HCT116 (cell line): ENCODE measurements around the gene CABLES1. TPM values are rescaled to one million over a fixed set of nuclear protein-coding genes. Genes with fewer than 3 reads are reported as not detected.

Experiments
- ATAC-seq: fragments of 200-7000 bp; cut with Tn5 transposase; 2 replicates; pipeline ENCODE4 v1.9.1; 2020; ENCODE audit warnings: mild to moderate bottlenecking, moderate library complexity
- BruUV-seq: library from RNA; stranded (reverse); fragments of 400-500 nt; replicated peaks from 2 replicates; lab custom pipeline; 2021; lab: Mats Ljungman, UMichigan
- CTCF ChIA-PET: fragments of 300-600 bp; sonication (Branson Sonifier 250); formaldehyde crosslinking; loops from one replicate; lab custom pipeline; 2021; ENCODE audit warnings: antibody characterized with exemption; lab: Charles Lee
- POLR2A ChIA-PET: fragments of 300-600, 350-600 bp; sonication (Branson Sonifier 250); formaldehyde crosslinking; loops from one replicate; lab custom pipeline; 2021; ENCODE audit warnings: antibody characterized with exemption; lab: Charles Lee
- RAD21 ChIA-PET, 2 experiments: fragments of 300-600 bp; sonication (Branson Sonifier 250); formaldehyde crosslinking; loops; one replicate each; lab custom pipeline; 2023; ENCODE audit warnings: low total read pairs in 2 of 2; ENCODE audit not compliant: uncharacterized antibody in 2 of 2, unreplicated experiment in 2 of 2, low non-redundant PET in 1 of 2; lab: Charles Lee
- DNase-seq: peaks from one replicate; pipeline ENCODE4 v3.0.0-alpha.2; 2010; ENCODE audit warnings: low read depth, low spot score
- H2AFZ ChIP-seq: fragments of 200-600 bp; shearing (Covaris generic), sonication (generic); 2 replicates; pipeline ENCODE4 v1.6.1; 2017; ENCODE audit warnings: low read depth, mixed run types, mixed read lengths, antibody characterized with exemption, low read length; ENCODE audit not compliant: poor library complexity, severe bottlenecking
- H3K27ac ChIP-seq: 2 replicates; pipeline ENCODE4 v1.5.1; 2012; ENCODE audit warnings: low read depth, low read length
- H3K27me3 ChIP-seq: fragments of 200-600 bp; sonication (generic); 2 replicates; pipeline ENCODE4 v1.6.1; 2016; ENCODE audit warnings: mixed run types, low read length, mixed read lengths; ENCODE audit not compliant: insufficient read depth
- H3K36me3 ChIP-seq, 2 experiments: fragments of 200-500 bp in 1 of 2; fragments of 200-600 bp in 1 of 2; sonication (Bioruptor generic) in 1 of 2; sonication (generic) in 1 of 2; 2 replicates each; pipeline versions ENCODE4 v1.5.1 to v1.6.1; 2014 to 2016; ENCODE audit warnings: low read length in 2 of 2, inconsistent platforms in 1 of 2, mixed read lengths in 1 of 2, mixed run types in 1 of 2; ENCODE audit not compliant: insufficient read depth in 2 of 2, control insufficient read depth in 1 of 2
- H3K4me1 ChIP-seq, 2 experiments: fragments of 200-600 bp in 1 of 2; sonication (generic) in 1 of 2; 2 replicates each; pipeline versions ENCODE4 v1.5.1 to v1.6.1; 2012 to 2017; ENCODE audit warnings: low read length in 2 of 2, inconsistent platforms in 1 of 2, mild to moderate bottlenecking in 1 of 2, mixed read lengths in 1 of 2, mixed run types in 1 of 2, moderate library complexity in 1 of 2; ENCODE audit not compliant: insufficient read depth in 2 of 2, control insufficient read depth in 1 of 2
- H3K4me2 ChIP-seq: fragments of 200-600 bp; sonication (generic); 2 replicates; pipeline ENCODE4 v1.6.1; 2017; ENCODE audit warnings: mixed run types, low read length, mixed read lengths
- H3K4me3 ChIP-seq, 2 experiments: fragments of 200-600 bp in 1 of 2; sonication (generic) in 1 of 2; replicated peaks in 1 of 2; 2 replicates each; pipeline ENCODE4 v1.5.1; 2011 to 2016; ENCODE audit warnings: low read length in 2 of 2, control low read depth in 1 of 2, low read depth in 1 of 2, mild to moderate bottlenecking in 1 of 2, mixed read lengths in 1 of 2, mixed run types in 1 of 2
- H3K79me2 ChIP-seq: fragments of 200-600 bp; sonication (generic); 2 replicates; pipeline ENCODE4 v1.6.1; 2017; ENCODE audit warnings: mild to moderate bottlenecking, mixed run types, low read length, moderate library complexity, mixed read lengths; ENCODE audit not compliant: insufficient read depth
- H3K9ac ChIP-seq: fragments of 200-600 bp; sonication (generic); 2 replicates; pipeline ENCODE4 v1.6.1; 2016; ENCODE audit warnings: low read length, mixed read lengths
- H3K9me2 ChIP-seq: fragments of 200-600 bp; sonication (generic), shearing (Covaris generic); 2 replicates; pipeline ENCODE4 v1.6.1; 2017; ENCODE audit warnings: mixed run types, mild to moderate bottlenecking, moderate library complexity; ENCODE audit not compliant: insufficient read depth
- H3K9me3 ChIP-seq, 2 experiments: fragments of 200-500 bp in 1 of 2; fragments of 200-600 bp in 1 of 2; sonication (Bioruptor generic) in 1 of 2; sonication (generic) in 1 of 2; 2 replicates each; pipeline ENCODE4 v1.6.1; 2014 to 2017; ENCODE audit warnings: low read length in 2 of 2, mixed read lengths in 2 of 2, inconsistent platforms in 1 of 2, low read depth in 1 of 2, mild to moderate bottlenecking in 1 of 2, mixed run types in 1 of 2, moderate library complexity in 1 of 2; ENCODE audit not compliant: control insufficient read depth in 1 of 2, insufficient read depth in 1 of 2
- H4K20me1 ChIP-seq: fragments of 200-600 bp; sonication (generic), shearing (Covaris generic); 2 replicates; pipeline ENCODE4 v1.6.1; 2017; ENCODE audit warnings: mixed run types, mild to moderate bottlenecking, moderate library complexity; ENCODE audit not compliant: insufficient read depth
- CBX3 ChIP-seq: IDR thresholded peaks from 2 replicates; pipeline ENCODE4 v1.6.1; 2012; ENCODE audit warnings: low read depth
- CEBPB ChIP-seq: IDR thresholded peaks from 2 replicates; pipeline ENCODE4 v1.6.1; 2012; ENCODE audit warnings: low read depth
- EGR1 ChIP-seq: IDR thresholded peaks from 2 replicates; pipeline ENCODE4 v1.6.1; 2012; ENCODE audit warnings: low read depth
- ELF1 ChIP-seq: IDR thresholded peaks from 2 replicates; pipeline ENCODE4 v1.6.1; 2012; ENCODE audit warnings: low read depth, borderline replicate concordance
- EZH2 ChIP-seq: fragments of 200-600 bp; sonication (generic); IDR thresholded peaks from 2 replicates; pipeline ENCODE4 v1.6.1; 2017; ENCODE audit warnings: antibody characterized with exemption, mixed run types
- EZH2phosphoT487 ChIP-seq: fragments of 200-600 bp; IDR thresholded peaks from 2 replicates; pipeline ENCODE4 v1.6.1; 2018; ENCODE audit warnings: antibody characterized with exemption, borderline replicate concordance
- FOSL1 ChIP-seq: IDR thresholded peaks from 2 replicates; pipeline ENCODE4 v1.6.1; 2012; ENCODE audit warnings: low read depth
- JUND ChIP-seq: IDR thresholded peaks from 2 replicates; pipeline ENCODE4 v1.6.1; 2012
- POLR2A ChIP-seq: IDR thresholded peaks from 2 replicates; pipeline ENCODE4 v1.7.0; 2011; ENCODE audit warnings: borderline replicate concordance; ENCODE audit not compliant: insufficient read depth, insufficient read length; ENCODE audit errors: extremely low read depth
- RAD21 ChIP-seq: IDR thresholded peaks from 2 replicates; pipeline ENCODE4 v1.6.1; 2012; ENCODE audit warnings: low read depth, mild to moderate bottlenecking
- SIN3A ChIP-seq: IDR thresholded peaks from 2 replicates; pipeline ENCODE4 v1.6.1; 2012; ENCODE audit warnings: low read depth
- YY1 ChIP-seq: IDR thresholded peaks from 2 replicates; pipeline ENCODE4 v1.6.1; 2011; ENCODE audit warnings: low read length, low read depth, moderate library complexity, mild to moderate bottlenecking; ENCODE audit not compliant: insufficient replicate concordance; ENCODE audit errors: extremely low read depth
- ZNF274 ChIP-seq: fragments of 200-500 bp; sonication (Bioruptor generic); IDR thresholded peaks from 2 replicates; pipeline ENCODE4 v1.6.1; 2014; ENCODE audit warnings: mild to moderate bottlenecking, low read depth, low read length, inconsistent platforms
- intact Hi-C: fragments of 100-400 bp; cut with micrococcal nuclease; formaldehyde crosslinking; loops from 2 replicates; pipeline ENCODE4 v1.10.0; 2022
- total RNA-seq: library from RNA; stranded (reverse); gene quantifications from one replicate; pipeline ENCODE4 v1.2.1, GENCODE V29; 2021; ENCODE audit not compliant: unreplicated experiment
- TF ChIP-seq, protein P1 (sequence below), 3 experiments: fragments of 200-600 bp in 1 of 3; sonication (generic) in 1 of 3; IDR thresholded peaks in 2 of 3; conservative IDR thresholded peaks in 1 of 3; 2 replicates each; pipeline ENCODE4 v1.5.1; 2012 to 2017; ENCODE audit warnings: low read depth in 2 of 3, low read length in 2 of 3, antibody characterized with exemption in 1 of 3, borderline replicate concordance in 1 of 3, control low read depth in 1 of 3, mild to moderate bottlenecking in 1 of 3, mixed read lengths in 1 of 3, mixed run types in 1 of 3, moderate library complexity in 1 of 3; ENCODE audit not compliant: insufficient read depth in 1 of 3
- TF ChIP-seq, protein P2 (sequence below): IDR thresholded peaks from 2 replicates; pipeline ENCODE4 v1.6.1; 2012; ENCODE audit warnings: low read depth
- TF ChIP-seq, protein P3 (sequence below): IDR thresholded peaks from 2 replicates; pipeline ENCODE4 v1.6.1; 2012

CABLES1 gene
- total RNA-seq, 1 experiment from 2014 or later: 7.7 TPM

DNA sequence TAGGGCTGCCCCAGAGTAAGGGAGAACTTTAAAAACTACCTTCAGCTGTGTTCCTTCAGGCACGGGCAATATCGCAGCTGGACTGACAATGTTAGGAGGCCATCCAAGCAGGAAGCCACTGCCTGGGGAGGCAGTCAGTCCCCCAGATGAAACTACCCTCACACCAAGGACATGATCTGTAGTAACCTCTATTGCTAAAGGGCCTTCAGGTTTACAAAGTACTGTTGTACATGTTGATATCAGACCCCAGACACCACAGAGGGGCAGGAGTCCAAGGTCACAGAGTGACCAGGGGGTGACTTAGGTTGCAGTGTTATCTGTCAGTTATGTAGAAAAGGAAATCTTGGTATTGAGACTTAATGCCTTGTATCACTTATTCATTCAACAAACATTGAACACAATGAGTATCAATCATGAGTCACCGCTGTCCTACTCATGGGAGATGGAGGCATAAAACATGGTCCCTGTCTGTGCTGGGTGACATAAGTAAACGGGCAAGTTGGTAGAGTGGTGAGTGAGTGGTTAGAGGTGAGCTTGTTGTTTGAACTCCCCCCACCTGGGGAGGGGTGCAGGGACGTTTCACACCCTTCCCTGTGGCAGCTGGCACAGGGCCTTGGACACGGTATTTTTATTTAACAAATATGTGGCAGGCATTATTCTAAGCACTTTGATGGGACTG is 7.1 kb downstream of the CABLES1 start:
- H4K20me1 ChIP-seq: no peaks in the 10 kb centered on the region
- H3K27ac ChIP-seq: no peak overlapping the region; the same call in 1 of the 2 replicates
- no peak for DNase-seq
- ChIA-PET CTCF (interaction anchor here (1.1 to 1.2 kb wide), 2 partner anchors 9 to 11 kb away, joined by 4 to 6 read pairs; no protein-coding TSS in a partner anchor), POLR2A (interaction anchor here (1.0 kb wide), 1 partner anchor 8 kb away, joined by 7 read pairs; no protein-coding TSS in a partner anchor)
- no peaks in the 10 kb centered on the region; the same call in 1 of the 2 replicates for H3K79me2 ChIP-seq
- H3K4me3 ChIP-seq: no peak overlapping the region
- no peak overlapping the region for H3K9ac ChIP-seq
- peaks cover 30 to 36% of the 10 kb centered on the region in 2 experiments for H3K4me1 ChIP-seq
- no peaks in the 10 kb centered on the region for H3K9me3 ChIP-seq
- intact Hi-C loops: no loop called here
- no peaks in the 10 kb centered on the region for H3K9me2 ChIP-seq
- BruUV-seq: no TSS peak
- TF ChIP-seq FOSL1: no peak
- TF ChIP-seq, protein P1, sequence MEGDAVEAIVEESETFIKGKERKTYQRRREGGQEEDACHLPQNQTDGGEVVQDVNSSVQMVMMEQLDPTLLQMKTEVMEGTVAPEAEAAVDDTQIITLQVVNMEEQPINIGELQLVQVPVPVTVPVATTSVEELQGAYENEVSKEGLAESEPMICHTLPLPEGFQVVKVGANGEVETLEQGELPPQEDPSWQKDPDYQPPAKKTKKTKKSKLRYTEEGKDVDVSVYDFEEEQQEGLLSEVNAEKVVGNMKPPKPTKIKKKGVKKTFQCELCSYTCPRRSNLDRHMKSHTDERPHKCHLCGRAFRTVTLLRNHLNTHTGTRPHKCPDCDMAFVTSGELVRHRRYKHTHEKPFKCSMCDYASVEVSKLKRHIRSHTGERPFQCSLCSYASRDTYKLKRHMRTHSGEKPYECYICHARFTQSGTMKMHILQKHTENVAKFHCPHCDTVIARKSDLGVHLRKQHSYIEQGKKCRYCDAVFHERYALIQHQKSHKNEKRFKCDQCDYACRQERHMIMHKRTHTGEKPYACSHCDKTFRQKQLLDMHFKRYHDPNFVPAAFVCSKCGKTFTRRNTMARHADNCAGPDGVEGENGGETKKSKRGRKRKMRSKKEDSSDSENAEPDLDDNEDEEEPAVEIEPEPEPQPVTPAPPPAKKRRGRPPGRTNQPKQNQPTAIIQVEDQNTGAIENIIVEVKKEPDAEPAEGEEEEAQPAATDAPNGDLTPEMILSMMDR (IDR thresholded peaks at IDR 0.05 in 2 of 3, conservative IDR thresholded peaks at IDR 0.05 in 1 of 3; ENCODE audit: borderline replicate concordance in 1 of 3, insufficient read depth in 1 of 3, low read depth in 2 of 3, low read length in 2 of 3): no peak
- no peak for TF ChIP-seq RAD21
- no peak for TF ChIP-seq ELF1
- no peak for TF ChIP-seq SIN3A
- TF ChIP-seq CBX3: no peak
- TF ChIP-seq, protein P2, sequence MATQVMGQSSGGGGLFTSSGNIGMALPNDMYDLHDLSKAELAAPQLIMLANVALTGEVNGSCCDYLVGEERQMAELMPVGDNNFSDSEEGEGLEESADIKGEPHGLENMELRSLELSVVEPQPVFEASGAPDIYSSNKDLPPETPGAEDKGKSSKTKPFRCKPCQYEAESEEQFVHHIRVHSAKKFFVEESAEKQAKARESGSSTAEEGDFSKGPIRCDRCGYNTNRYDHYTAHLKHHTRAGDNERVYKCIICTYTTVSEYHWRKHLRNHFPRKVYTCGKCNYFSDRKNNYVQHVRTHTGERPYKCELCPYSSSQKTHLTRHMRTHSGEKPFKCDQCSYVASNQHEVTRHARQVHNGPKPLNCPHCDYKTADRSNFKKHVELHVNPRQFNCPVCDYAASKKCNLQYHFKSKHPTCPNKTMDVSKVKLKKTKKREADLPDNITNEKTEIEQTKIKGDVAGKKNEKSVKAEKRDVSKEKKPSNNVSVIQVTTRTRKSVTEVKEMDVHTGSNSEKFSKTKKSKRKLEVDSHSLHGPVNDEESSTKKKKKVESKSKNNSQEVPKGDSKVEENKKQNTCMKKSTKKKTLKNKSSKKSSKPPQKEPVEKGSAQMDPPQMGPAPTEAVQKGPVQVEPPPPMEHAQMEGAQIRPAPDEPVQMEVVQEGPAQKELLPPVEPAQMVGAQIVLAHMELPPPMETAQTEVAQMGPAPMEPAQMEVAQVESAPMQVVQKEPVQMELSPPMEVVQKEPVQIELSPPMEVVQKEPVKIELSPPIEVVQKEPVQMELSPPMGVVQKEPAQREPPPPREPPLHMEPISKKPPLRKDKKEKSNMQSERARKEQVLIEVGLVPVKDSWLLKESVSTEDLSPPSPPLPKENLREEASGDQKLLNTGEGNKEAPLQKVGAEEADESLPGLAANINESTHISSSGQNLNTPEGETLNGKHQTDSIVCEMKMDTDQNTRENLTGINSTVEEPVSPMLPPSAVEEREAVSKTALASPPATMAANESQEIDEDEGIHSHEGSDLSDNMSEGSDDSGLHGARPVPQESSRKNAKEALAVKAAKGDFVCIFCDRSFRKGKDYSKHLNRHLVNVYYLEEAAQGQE: no peak
- no peak for TF ChIP-seq JUND
- TF ChIP-seq EZH2: no peak
- TF ChIP-seq EGR1: no peak
- no peak for TF ChIP-seq EZH2phosphoT487
- TF ChIP-seq, protein P3, sequence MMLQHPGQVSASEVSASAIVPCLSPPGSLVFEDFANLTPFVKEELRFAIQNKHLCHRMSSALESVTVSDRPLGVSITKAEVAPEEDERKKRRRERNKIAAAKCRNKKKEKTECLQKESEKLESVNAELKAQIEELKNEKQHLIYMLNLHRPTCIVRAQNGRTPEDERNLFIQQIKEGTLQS: no peak
- TF ChIP-seq ZNF274: no peak
- no peak for TF ChIP-seq YY1
- TF ChIP-seq POLR2A: no peak
- TF ChIP-seq CEBPB: no peak
- TF ChIP-seq, all 23 proteins: peak for 0
- Histone ChIP-seq H3K4me2 (peak overlapping the region; percentile 57), H2AFZ (no peak overlapping the region), H3K36me3 (no peaks in the 10 kb centered on the region), H3K27me3 (no peaks in the 10 kb centered on the region)
- ATAC-seq: peak; percentile 44
- RAD21 ChIA-PET: no interaction called here
